ENCODE results near the gene CCL14. TPM values are rescaled to one million over a fixed set of nuclear protein-coding genes. Genes with fewer than 3 reads are reported as not detected.

Gene CCL14
- total RNA-seq, 2 donors from 2014 or later: 19.5 to 33.4 TPM

GRCh38 chr17:35972066-35972465, 14.5 kb downstream of the CCL14 start:
- no peaks in the 10 kb centered on the region for H3K27me3 ChIP-seq (replicated peaks; ENCODE audit: insufficient read depth)
- ATAC-seq (ENCODE audit: insufficient number of reproducible peaks, low FRiP score, low read depth) (no peak), DNase-seq (ENCODE audit: low spot score) (no peak)
- H3K36me3 ChIP-seq: no peaks in the 10 kb centered on the region
- no peak overlapping the region for H3K27ac ChIP-seq
- H3K4me1 ChIP-seq (ENCODE audit: control insufficient read depth in 1 of 2, low read depth in 2 of 2): no peaks in the 10 kb centered on the region
- no peak overlapping the region for H3K4me3 ChIP-seq
- no peak for TF ChIP-seq CTCF (IDR thresholded peaks at IDR 0.05)
- no peaks in the 10 kb centered on the region for H3K9me3 ChIP-seq

- peak; percentile 58 for TF ChIP-seq CTCF (IDR thresholded peaks at IDR 0.05)
- ATAC-seq (ENCODE audit: insufficient number of reproducible peaks, low FRiP score, low read depth): peak; percentile 19
- H3K9me3 ChIP-seq: no peaks in the 10 kb centered on the region
- peak; percentile 11 for DNase-seq (ENCODE audit: low spot score)
- H3K36me3 ChIP-seq: no peaks in the 10 kb centered on the region
- no peak overlapping the region for H3K4me3 ChIP-seq
- no peaks in the 10 kb centered on the region for H3K27me3 ChIP-seq (replicated peaks; ENCODE audit: insufficient read depth)
- no peaks in the 10 kb centered on the region for H3K4me1 ChIP-seq (ENCODE audit: control insufficient read depth in 1 of 2, low read depth in 2 of 2)
- H3K27ac ChIP-seq: no peak overlapping the region
Measured at GRCh38 chr17:35969558-35970380, 16.8 kb downstream of the CCL14 start.

DNA sequence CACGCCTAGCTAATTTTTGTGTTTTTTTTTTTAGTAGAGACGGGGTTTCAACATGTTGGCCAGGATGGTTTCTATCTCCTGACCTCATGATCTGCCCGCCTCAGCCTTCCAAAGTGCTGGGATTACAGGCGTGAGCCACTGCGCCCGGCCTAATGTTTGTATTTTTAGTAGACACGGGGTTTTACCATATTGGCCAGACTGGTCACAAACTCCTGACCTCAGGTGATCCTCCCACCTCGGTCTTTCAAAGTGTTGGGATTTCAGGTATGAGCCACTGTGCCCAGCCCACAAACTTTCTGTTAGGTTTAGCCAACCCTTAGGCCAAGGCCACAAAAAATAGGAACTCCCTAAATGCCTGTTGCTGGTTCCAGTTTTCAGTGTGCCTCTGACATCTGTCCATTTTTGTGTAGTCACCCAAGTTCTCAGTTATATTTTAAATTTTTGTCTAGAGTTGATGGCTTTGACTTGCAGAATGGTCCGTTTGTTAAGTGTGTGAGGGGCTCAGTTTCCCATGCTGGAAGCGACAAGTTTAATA, 17.9 kb downstream of the CCL14 start:
- H3K4me1 ChIP-seq (ENCODE audit: control insufficient read depth in 1 of 2, low read depth in 2 of 2): no peaks in the 10 kb centered on the region
- H3K27me3 ChIP-seq (replicated peaks; ENCODE audit: insufficient read depth): no peaks in the 10 kb centered on the region
- ATAC-seq (ENCODE audit: insufficient number of reproducible peaks, low FRiP score, low read depth) (no peak), DNase-seq (ENCODE audit: low spot score) (no peak)
- H3K36me3 ChIP-seq: no peaks in the 10 kb centered on the region
- H3K27ac ChIP-seq: no peak overlapping the region
- no peaks in the 10 kb centered on the region for H3K9me3 ChIP-seq
- TF ChIP-seq CTCF (IDR thresholded peaks at IDR 0.05): no peak
- H3K4me3 ChIP-seq: no peak overlapping the region

DNA sequence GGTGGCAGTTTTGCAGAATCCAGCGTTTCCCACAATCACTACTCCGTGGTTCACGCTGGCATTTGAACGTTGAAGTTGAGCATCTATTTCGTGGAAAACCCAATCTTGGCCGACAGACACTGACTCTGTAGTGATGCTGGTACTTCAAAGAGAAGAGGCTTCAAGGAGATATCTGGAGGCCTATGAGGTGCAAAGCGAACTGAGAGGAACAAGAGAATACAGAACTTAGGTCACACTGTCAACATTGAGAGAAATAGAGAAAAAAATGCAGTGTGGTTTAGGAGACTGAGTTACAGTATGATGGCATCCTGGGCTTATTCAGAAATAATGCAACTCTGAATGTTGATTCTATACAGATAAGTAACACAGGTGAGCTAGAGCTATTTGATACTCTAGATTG, 21.3 kb downstream of the CCL14 start:
- H3K27me3 ChIP-seq (replicated peaks; ENCODE audit: insufficient read depth): no peaks in the 10 kb centered on the region
- no peaks in the 10 kb centered on the region for H3K4me1 ChIP-seq (ENCODE audit: control insufficient read depth in 1 of 2, low read depth in 2 of 2)
- DNase-seq (ENCODE audit: low spot score) (no peak), ATAC-seq (ENCODE audit: insufficient number of reproducible peaks, low FRiP score, low read depth) (no peak)
- TF ChIP-seq CTCF (IDR thresholded peaks at IDR 0.05): no peak
- H3K4me3 ChIP-seq: no peak overlapping the region
- H3K27ac ChIP-seq: no peak overlapping the region
- H3K36me3 ChIP-seq: no peaks in the 10 kb centered on the region
- H3K9me3 ChIP-seq: no peaks in the 10 kb centered on the region

GRCh38 chr17:35963663-35964062, 22.9 kb downstream of the CCL14 start:
- ATAC-seq (ENCODE audit: insufficient number of reproducible peaks, low FRiP score, low read depth) (no peak), DNase-seq (ENCODE audit: low spot score) (no peak)
- Histone ChIP-seq H3K36me3 (no peaks in the 10 kb centered on the region), H3K4me1 (ENCODE audit: control insufficient read depth in 1 of 2, low read depth in 2 of 2) (no peaks in the 10 kb centered on the region), H3K27ac (no peak overlapping the region), H3K4me3 (no peak overlapping the region), H3K27me3 (replicated peaks; ENCODE audit: insufficient read depth) (no peaks in the 10 kb centered on the region), H3K9me3 (no peaks in the 10 kb centered on the region)
- TF ChIP-seq CTCF (IDR thresholded peaks at IDR 0.05): no peak
